GM12873 (cell line): ENCODE results near the gene C4orf51.

ENCODE experiments used
- TF ChIP-seq, protein P1 (sequence below): IDR thresholded peaks from 2 replicates; pipeline ENCODE4 v1.5.1; 2012; ENCODE audit warnings: low read depth, mild to moderate bottlenecking, moderate library complexity, low read length, control low read depth; ENCODE audit not compliant: insufficient read depth; ENCODE audit errors: missing control alignments

Gene C4orf51

DNA sequence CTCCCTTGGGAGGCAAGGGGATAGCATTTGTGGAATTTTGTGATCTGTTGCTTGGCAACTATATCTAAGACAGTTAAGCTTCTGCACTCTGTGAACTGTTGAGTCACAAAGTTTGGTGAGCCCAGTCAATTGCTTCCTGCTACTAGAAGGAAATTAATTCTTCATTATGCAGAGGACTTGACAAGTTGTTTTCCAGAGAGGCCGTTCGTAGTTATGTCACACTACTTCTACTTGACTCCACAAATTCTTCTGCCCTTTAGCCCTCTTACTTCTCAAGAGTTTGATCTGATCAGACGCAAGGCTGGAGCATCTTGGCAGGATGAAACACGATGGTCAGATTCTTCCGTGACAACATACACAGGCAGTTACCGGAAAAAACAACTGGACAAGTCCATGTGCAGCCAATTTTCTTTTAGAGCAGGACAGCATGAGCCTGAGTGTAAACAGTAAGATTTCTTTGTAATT, at the start of gene C4orf51:
Gene C4orf51, plus strand, starts transcription at position 156 of the 465 bp plus-strand sequence. Its CDS starts 58 bp downstream, at position 214.
- TF ChIP-seq, protein P1, sequence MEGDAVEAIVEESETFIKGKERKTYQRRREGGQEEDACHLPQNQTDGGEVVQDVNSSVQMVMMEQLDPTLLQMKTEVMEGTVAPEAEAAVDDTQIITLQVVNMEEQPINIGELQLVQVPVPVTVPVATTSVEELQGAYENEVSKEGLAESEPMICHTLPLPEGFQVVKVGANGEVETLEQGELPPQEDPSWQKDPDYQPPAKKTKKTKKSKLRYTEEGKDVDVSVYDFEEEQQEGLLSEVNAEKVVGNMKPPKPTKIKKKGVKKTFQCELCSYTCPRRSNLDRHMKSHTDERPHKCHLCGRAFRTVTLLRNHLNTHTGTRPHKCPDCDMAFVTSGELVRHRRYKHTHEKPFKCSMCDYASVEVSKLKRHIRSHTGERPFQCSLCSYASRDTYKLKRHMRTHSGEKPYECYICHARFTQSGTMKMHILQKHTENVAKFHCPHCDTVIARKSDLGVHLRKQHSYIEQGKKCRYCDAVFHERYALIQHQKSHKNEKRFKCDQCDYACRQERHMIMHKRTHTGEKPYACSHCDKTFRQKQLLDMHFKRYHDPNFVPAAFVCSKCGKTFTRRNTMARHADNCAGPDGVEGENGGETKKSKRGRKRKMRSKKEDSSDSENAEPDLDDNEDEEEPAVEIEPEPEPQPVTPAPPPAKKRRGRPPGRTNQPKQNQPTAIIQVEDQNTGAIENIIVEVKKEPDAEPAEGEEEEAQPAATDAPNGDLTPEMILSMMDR = no peak

- TF ChIP-seq, protein P1 = no peak
Measured at GRCh38 chr4:145635117-145635516, 44.8 kb upstream of the C4orf51 start.

- TF ChIP-seq, protein P1 = no peak
Measured at GRCh38 chr4:145635630-145636029, 44.3 kb upstream of the C4orf51 start.

DNA sequence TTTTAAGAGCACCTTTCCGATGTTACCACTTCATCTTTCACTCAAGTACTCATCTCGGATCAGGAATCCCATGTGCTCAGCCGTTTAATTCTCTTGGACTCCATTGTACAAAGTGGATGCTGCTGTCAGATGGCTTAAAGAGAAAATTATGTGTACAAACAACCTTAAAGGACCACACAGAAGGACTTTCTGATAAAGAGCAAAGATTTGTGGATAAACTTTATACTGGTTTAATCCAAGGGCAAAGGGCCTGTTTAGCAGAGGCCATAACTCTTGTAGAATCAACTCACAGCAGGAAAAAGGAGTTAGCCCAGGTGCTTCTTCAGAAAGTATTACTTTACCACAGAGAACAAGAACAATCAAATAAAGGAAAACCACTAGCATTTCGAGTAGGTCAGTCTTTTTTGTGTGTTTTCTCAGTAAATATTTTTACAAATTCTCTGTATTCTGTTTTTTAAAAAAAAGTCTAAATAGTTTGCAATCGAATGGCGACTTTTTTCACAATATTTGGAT, 40.7 kb upstream of the C4orf51 start:
- TF ChIP-seq, protein P1 = no peak

DNA sequence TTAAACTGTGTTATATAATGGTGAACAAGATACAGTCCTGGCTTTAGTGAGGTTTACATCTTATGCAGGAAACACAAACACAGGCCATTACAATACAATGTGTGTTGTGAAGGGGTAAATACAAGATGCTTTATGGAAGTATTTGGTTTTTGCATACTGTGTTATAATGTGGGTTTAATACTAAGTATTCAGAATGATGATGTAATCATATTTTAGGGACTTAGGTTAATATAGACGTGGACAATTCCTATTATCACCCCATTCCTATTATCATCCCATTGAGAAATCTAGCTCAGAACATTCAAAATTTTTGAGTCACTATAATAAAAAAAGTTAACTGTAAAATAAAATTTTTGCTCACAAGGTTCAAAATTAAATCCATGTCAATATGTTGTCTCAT, 36.7 kb upstream of the C4orf51 start:
- TF ChIP-seq, protein P1 = no peak

DNA sequence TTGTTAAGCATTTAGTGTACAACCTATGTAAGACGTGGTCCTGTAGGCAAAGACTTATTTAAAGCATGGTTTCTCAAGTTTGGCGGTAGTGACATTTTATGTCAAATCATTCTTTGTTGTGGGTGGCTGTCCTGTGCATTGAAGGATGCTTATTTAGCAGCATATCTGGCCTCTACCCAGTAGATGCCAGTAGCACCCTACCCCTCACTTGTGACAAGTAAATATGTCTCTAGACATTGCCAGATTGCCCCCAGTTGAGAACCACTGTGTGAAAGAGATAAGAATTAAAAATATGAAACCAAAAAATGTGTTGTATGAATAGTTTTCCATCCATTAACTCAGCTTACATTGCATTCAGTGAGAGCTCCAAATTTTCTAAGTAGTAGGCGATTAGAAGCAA, 35.2 kb upstream of the C4orf51 start:
- TF ChIP-seq, protein P1 = no peak

GRCh38 chr4:145656156-145656555, 23.8 kb upstream of the C4orf51 start:
- TF ChIP-seq, protein P1 = no peak
